Activated T-cell treated with anti-CD3 and anti-CD28 coated beads for 4 hours (primary cell): ENCODE measurements around the gene PWP2.
A peak's percentile ranks its signal among the peaks of the same experiment; 100 is the strongest.
"Not testable (repeated sequence)": the region's sequence is repeated elsewhere in the genome, so short reads cannot be mapped to it uniquely, and the experiment has no call there.

Source experiments
- DNase-seq: peaks from one replicate; pipeline ENCODE4 v3.0.0-alpha.2; 2020

The PWP2 gene

GRCh38 chr21:44139787-44140551 lies 32.8 kb downstream of the PWP2 start:
- DNase-seq = peak; percentile 0

- DNase-seq = not testable (repeated sequence)
Measured at GRCh38 chr21:44140552-44140932, 33.3 kb downstream of the PWP2 start.

- not testable (repeated sequence) for DNase-seq
Measured at GRCh38 chr21:44142470-44142869, 35.3 kb downstream of the PWP2 start.

- not testable (repeated sequence) for DNase-seq
Measured at GRCh38 chr21:44143380-44143779, 36.2 kb downstream of the PWP2 start.

GRCh38 chr21:44143996-44144395 lies 36.8 kb downstream of the PWP2 start:
- not testable (repeated sequence) for DNase-seq

GRCh38 chr21:44144784-44145602 lies 37.8 kb downstream of the PWP2 start:
- DNase-seq = not testable (repeated sequence)

GRCh38 chr21:44145616-44146015 lies 38.4 kb downstream of the PWP2 start:
- not testable (repeated sequence) for DNase-seq

- DNase-seq = not testable (repeated sequence)
Measured at GRCh38 chr21:44147108-44147507, 39.9 kb downstream of the PWP2 start.

- DNase-seq = not testable (repeated sequence)
Measured at GRCh38 chr21:44150255-44150654, 43.1 kb downstream of the PWP2 start.

- DNase-seq = not testable (repeated sequence)
Measured at GRCh38 chr21:44153214-44153888, 46.2 kb downstream of the PWP2 start.

GRCh38 chr21:44153889-44154228 lies 46.7 kb downstream of the PWP2 start:
- DNase-seq = not testable (repeated sequence)

GRCh38 chr21:44154816-44155230 lies 47.6 kb downstream of the PWP2 start:
- not testable (repeated sequence) for DNase-seq

GRCh38 chr21:44155231-44155993 lies 48.2 kb downstream of the PWP2 start:
- not testable (repeated sequence) for DNase-seq

GRCh38 chr21:44155994-44156380 lies 48.8 kb downstream of the PWP2 start:
- DNase-seq = not testable (repeated sequence)

GRCh38 chr21:44157439-44158081 lies 50.4 kb downstream of the PWP2 start:
- DNase-seq = not testable (repeated sequence)

GRCh38 chr21:44158082-44158468 lies 50.9 kb downstream of the PWP2 start:
- DNase-seq = not testable (repeated sequence)

GRCh38 chr21:44159349-44160297 lies 52.4 kb downstream of the PWP2 start:
- DNase-seq = not testable (repeated sequence)

GRCh38 chr21:44160298-44160672 lies 53.1 kb downstream of the PWP2 start:
- not testable (repeated sequence) for DNase-seq

- not testable (repeated sequence) for DNase-seq
Measured at GRCh38 chr21:44160821-44161220, 53.6 kb downstream of the PWP2 start.

- DNase-seq = not testable (repeated sequence)
Measured at GRCh38 chr21:44163167-44163653, 56.0 kb downstream of the PWP2 start.

GRCh38 chr21:44165933-44166332 lies 58.7 kb downstream of the PWP2 start:
- not testable (repeated sequence) for DNase-seq
